Spleen (tissue), 11 donors: ENCODE measurements around the gene LRP1B. TPM values are rescaled to one million over a fixed set of nuclear protein-coding genes. Genes with fewer than 3 reads are reported as not detected.

Experiments
- DNase-seq: peaks from one replicate; pipeline ENCODE4 v3.0.0-alpha.2; 2020
- H3K27ac ChIP-seq, 8 donors: fragments of 200-600 bp; sonication (generic) in 7 of 8; 1 replicate in 4 of 8; 2 replicates in 4 of 8; pipeline versions ENCODE4 v1.5.0 to v1.8.0; 2016 to 2021; ENCODE audit warnings: inconsistent platforms in 4 of 8, mild to moderate bottlenecking in 4 of 8, moderate library complexity in 1 of 8
- H3K27me3 ChIP-seq, 7 donors: fragments of 200-600 bp; sonication (generic) in 6 of 7; replicated peaks in 1 of 7; 1 replicate in 4 of 7; 2 replicates in 3 of 7; pipeline versions ENCODE4 v1.5.0 to v1.8.0; 2016 to 2021; ENCODE audit warnings: inconsistent platforms in 3 of 7, mild to moderate bottlenecking in 1 of 7
- H3K36me3 ChIP-seq, 6 donors: fragments of 200-600 bp; sonication (generic) in 5 of 6; 1 replicate in 4 of 6; 2 replicates in 2 of 6; pipeline versions ENCODE4 v1.5.0 to v1.8.0; 2016 to 2021; ENCODE audit warnings: inconsistent platforms in 2 of 6
- H3K4me1 ChIP-seq, 6 donors: fragments of 200-600 bp; sonication (generic) in 5 of 6; 1 replicate in 3 of 6; 2 replicates in 3 of 6; pipeline versions ENCODE4 v1.5.0 to v1.8.0; 2016 to 2021; ENCODE audit warnings: inconsistent platforms in 3 of 6
- H3K4me3 ChIP-seq, 8 donors: fragments of 200-600 bp; sonication (generic) in 7 of 8; 1 replicate in 4 of 8; 2 replicates in 4 of 8; pipeline versions ENCODE4 v1.5.0 to v1.8.0; 2016 to 2021; ENCODE audit warnings: inconsistent platforms in 4 of 8, mild to moderate bottlenecking in 4 of 8, moderate library complexity in 2 of 8
- H3K9me3 ChIP-seq, 8 donors: fragments of 200-600 bp; sonication (generic) in 7 of 8; 1 replicate in 4 of 8; 2 replicates in 4 of 8; pipeline versions ENCODE4 v1.5.0 to v1.8.0; 2016 to 2021; ENCODE audit warnings: inconsistent platforms in 4 of 8
- POLR2A ChIP-seq, 3 donors: fragments of 450-650 bp; IDR thresholded peaks; one replicate each; pipeline ENCODE4 v1.5.1; 2017; ENCODE audit warnings: antibody characterized with exemption in 3 of 3, mild to moderate bottlenecking in 1 of 3
- POLR2AphosphoS5 ChIP-seq, 3 donors: sonication (generic); formaldehyde crosslinking; IDR thresholded peaks; one replicate each; pipeline ENCODE4 v1.5.1; 2017; ENCODE audit warnings: antibody characterized with exemption in 3 of 3
- WGBS, 5 donors: extraction: QIAGEN DNeasy Blood & Tissue Kit in 3 of 5; methylation state at CpG; one replicate each; pipeline versions ENCODE4 v1.1.5 to v1.1.7; 2013 to 2018; 5-methylcytosine and 5-hydroxymethylcytosine counted together
- intact Hi-C: fragments of 100-400 bp; cut with DNase I; formaldehyde crosslinking; loops from one replicate; pipeline ENCODE4 v1.15.0; 2023; ENCODE audit warnings: low total_unique reads
- polyA plus RNA-seq, 3 donors: library from polyadenylated mRNA; stranded (reverse); fragments of 200-250 nt; gene quantifications; one replicate each; pipeline ENCODE4 v1.2.1, GENCODE V29; 2013
- total RNA-seq, 7 donors: library from RNA; depleted of rRNA in 3 of 7; stranded (reverse); fragments of >200 nt in 3 of 7; fragmentation: NEBNext Ultra II Directional in 4 of 7; extraction: Animal tissue kit (Norgen Biotek cat#: 25700) in 4 of 7; gene quantifications; one replicate each; pipeline versions ENCODE4 v1.1.0 to v1.2.1, GENCODE V29; 2016 to 2021
- TF ChIP-seq, protein P1 (sequence below), 11 experiments: fragments of 200-600 bp in 7 of 11; fragments of 450-650 bp in 4 of 11; sonication (generic) in 4 of 11; IDR thresholded peaks in 8 of 11; conservative IDR thresholded peaks in 3 of 11; 1 replicate in 7 of 11; 2 replicates in 4 of 11; pipeline versions ENCODE4 v1.4.0 to v1.8.0; 2016 to 2021; ENCODE audit warnings: antibody characterized with exemption in 11 of 11, inconsistent platforms in 4 of 11, mild to moderate bottlenecking in 1 of 11
- donor health status: healthy with polysubstance abuse.
- donor health status: DM: no; HTN: no; CAD: no; lungs with moderate emphysema.
- donor health status: DM: no; HTN: no; CAD: no.
- donor health status: Bipolar disorder and iron deficiency.
- donor health status: healthy.
- donor health status: DM: no; HTN: no; CAD: no.
- donor health status: DM: yes; HTN: yes; CAD: no.

Gene LRP1B
- total and polyA plus RNA-seq, 10 donors, result 0.02 to 0.85 (median 0.08) TPM; not detected in 2

DNA sequence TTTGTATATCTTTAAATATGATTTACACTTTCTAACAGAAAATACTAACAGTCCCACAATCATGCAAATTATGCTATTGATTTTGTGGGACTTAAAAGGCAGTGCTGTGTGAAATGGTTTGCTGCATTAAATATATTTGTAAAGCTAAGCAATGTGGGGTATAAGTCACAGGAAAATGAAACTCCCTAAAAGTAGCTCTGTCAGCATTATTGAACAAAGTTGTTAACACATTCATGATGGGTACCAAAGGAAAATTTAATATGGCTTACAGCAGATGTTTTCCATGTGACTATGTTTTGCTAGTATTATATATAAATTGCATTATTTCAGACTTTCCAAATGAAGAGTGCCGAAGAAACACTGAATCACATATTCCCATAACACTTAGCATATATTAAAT lies 1450.0 kb downstream of the LRP1B start:
- Histone ChIP-seq H3K36me3 (no peaks in the 10 kb centered on the region), H3K27ac (no peak overlapping the region), H3K4me1 (no peaks in the 10 kb centered on the region), H3K27me3 (no peaks in the 10 kb centered on the region), H3K4me3 (no peak overlapping the region), H3K9me3 (no peaks in the 10 kb centered on the region)
- TF ChIP-seq, protein P1, sequence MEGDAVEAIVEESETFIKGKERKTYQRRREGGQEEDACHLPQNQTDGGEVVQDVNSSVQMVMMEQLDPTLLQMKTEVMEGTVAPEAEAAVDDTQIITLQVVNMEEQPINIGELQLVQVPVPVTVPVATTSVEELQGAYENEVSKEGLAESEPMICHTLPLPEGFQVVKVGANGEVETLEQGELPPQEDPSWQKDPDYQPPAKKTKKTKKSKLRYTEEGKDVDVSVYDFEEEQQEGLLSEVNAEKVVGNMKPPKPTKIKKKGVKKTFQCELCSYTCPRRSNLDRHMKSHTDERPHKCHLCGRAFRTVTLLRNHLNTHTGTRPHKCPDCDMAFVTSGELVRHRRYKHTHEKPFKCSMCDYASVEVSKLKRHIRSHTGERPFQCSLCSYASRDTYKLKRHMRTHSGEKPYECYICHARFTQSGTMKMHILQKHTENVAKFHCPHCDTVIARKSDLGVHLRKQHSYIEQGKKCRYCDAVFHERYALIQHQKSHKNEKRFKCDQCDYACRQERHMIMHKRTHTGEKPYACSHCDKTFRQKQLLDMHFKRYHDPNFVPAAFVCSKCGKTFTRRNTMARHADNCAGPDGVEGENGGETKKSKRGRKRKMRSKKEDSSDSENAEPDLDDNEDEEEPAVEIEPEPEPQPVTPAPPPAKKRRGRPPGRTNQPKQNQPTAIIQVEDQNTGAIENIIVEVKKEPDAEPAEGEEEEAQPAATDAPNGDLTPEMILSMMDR (IDR thresholded peaks at IDR 0.05 in 8 of 11, conservative IDR thresholded peaks at IDR 0.05 in 3 of 11), result no peak
- TF ChIP-seq POLR2A (IDR thresholded peaks at IDR 0.05) (no peak), POLR2AphosphoS5 (IDR thresholded peaks at IDR 0.05) (no peak)
- no peak for DNase-seq
- 78 to 90% (median 83%) methylated on average over 1 of the region's 1 CpG for WGBS, 5 donors
- intact Hi-C loops, result no loop called here

DNA sequence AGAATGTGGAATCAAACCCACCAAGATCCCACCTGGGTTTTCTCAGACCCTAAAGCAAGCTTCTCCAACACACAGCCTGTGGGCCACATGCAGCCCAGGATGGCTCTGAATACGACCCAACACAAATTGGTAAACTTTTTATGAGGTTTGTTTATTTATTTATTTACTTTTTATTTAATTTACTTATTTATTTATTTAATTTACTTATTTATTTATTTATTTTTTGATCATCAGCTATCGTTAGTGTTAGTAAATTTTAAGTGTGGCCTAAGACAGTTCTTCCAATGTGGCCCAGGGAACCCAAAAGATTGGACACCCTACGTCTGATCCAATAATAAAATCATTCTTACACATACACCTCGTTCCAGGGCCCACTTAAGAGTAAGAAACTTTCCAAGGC lies 1451.1 kb downstream of the LRP1B start:
- Histone ChIP-seq H3K9me3 (no peaks in the 10 kb centered on the region), H3K4me1 (no peaks in the 10 kb centered on the region), H3K4me3 (no peak overlapping the region), H3K36me3 (no peaks in the 10 kb centered on the region), H3K27ac (no peak overlapping the region), H3K27me3 (no peaks in the 10 kb centered on the region)
- WGBS, 5 donors, result 65 to 77% (median 70%) methylated on average over 4 of the region's 4 CpGs
- TF ChIP-seq, protein P1 (IDR thresholded peaks at IDR 0.05 in 8 of 11, conservative IDR thresholded peaks at IDR 0.05 in 3 of 11), result no peak
- no peak for TF ChIP-seq POLR2AphosphoS5 (IDR thresholded peaks at IDR 0.05)
- TF ChIP-seq POLR2A (IDR thresholded peaks at IDR 0.05), result no peak
- intact Hi-C loops, result no loop called here
- DNase-seq, result no peak

DNA sequence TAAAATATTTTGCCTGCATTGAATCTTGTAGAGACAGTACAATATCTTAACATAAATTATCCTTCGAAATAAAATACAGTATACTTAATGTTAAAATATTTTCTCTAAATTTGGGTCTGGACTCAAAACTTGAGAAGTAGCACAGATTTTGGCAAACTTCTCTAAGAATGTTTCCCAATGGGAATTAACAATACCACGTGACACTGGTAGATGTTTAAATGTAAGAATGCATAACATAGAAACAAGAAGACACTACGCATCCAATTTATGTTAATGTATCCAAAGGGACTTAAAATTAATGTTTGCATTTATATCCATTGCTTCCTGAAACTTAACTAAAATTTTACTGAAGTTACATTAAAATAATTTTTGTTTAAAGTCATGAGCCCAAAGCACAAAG lies 1460.9 kb downstream of the LRP1B start:
- no peaks in the 10 kb centered on the region for H3K36me3 ChIP-seq
- DNase-seq, result no peak
- no peak overlapping the region for H3K27ac ChIP-seq
- no peak for TF ChIP-seq POLR2A (IDR thresholded peaks at IDR 0.05)
- no peak for TF ChIP-seq POLR2AphosphoS5 (IDR thresholded peaks at IDR 0.05)
- peaks cover 0 to 3% (median 0%) of the 10 kb centered on the region in 8 donors for H3K9me3 ChIP-seq
- no peak overlapping the region for H3K4me3 ChIP-seq
- intact Hi-C loops, result no loop called here
- no peaks in the 10 kb centered on the region for H3K4me1 ChIP-seq
- H3K27me3 ChIP-seq, result no peaks in the 10 kb centered on the region
- 78 to 94% (median 87%) methylated on average over 3 of the region's 3 CpGs for WGBS, 5 donors

DNA sequence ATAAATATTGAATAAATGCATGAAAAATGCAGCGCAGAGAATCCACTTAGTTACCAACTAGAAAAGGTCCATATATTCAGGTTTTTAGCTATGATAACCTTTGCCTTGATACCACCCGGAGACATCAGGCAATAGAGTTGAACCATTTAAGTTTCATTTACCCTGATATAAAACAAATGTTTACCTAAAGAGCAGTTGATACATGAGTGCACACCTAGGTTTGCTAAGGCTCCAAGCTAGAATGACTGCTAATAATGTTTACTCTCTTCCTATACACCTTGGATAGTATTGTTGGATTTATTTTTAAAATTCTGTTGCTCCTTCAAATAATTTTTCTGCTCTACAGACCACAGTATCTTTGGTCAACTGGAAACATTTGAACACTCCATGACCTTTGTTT lies 1463.6 kb downstream of the LRP1B start:
- TF ChIP-seq, protein P1 (IDR thresholded peaks at IDR 0.05 in 8 of 11, conservative IDR thresholded peaks at IDR 0.05 in 3 of 11), result no peak
- TF ChIP-seq POLR2A (IDR thresholded peaks at IDR 0.05) (no peak), POLR2AphosphoS5 (IDR thresholded peaks at IDR 0.05) (no peak)
- Histone ChIP-seq H3K36me3 (no peaks in the 10 kb centered on the region), H3K4me3 (no peak overlapping the region), H3K4me1 (no peaks in the 10 kb centered on the region), H3K9me3 (peaks cover 0 to 3% (median 0%) of the 10 kb centered on the region in 8 donors), H3K27ac (no peak overlapping the region), H3K27me3 (no peaks in the 10 kb centered on the region)
- intact Hi-C loops, result no loop called here
- no peak for DNase-seq
- 89 to 100% (median 96%) methylated on average over 2 of the region's 2 CpGs for WGBS, 5 donors

DNA sequence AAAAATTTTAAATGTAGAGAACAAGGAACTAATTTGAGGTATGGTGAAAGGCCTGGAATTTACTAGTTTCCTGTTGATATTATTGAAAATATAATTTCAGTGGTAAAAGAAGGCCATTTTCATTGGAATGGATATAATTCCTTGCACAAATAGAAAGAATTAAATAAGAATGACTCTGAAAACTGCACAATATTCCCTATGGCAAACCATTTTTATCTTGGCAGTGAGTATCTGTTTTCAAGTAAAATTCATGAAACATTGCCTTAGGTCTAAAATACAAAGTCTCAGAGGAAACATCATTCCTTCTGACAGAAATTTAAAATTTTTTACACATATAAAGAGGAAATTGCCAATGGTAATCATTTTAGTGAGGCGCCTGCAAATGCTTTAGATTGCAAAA lies 1468.3 kb downstream of the LRP1B start:
- intact Hi-C loops, result no loop called here
- Histone ChIP-seq H3K36me3 (no peaks in the 10 kb centered on the region), H3K27ac (no peak overlapping the region), H3K4me1 (no peaks in the 10 kb centered on the region), H3K27me3 (no peaks in the 10 kb centered on the region), H3K9me3 (no peaks in the 10 kb centered on the region), H3K4me3 (no peak overlapping the region)
- TF ChIP-seq, protein P1 (IDR thresholded peaks at IDR 0.05 in 8 of 11, conservative IDR thresholded peaks at IDR 0.05 in 3 of 11), result no peak
- WGBS, 5 donors, result 92 to 97% (median 95%) methylated on average over 1 of the region's 1 CpG
- no peak for DNase-seq
